Measurements from ENCODE around the gene CHST4.

CHST4 gene

DNA sequence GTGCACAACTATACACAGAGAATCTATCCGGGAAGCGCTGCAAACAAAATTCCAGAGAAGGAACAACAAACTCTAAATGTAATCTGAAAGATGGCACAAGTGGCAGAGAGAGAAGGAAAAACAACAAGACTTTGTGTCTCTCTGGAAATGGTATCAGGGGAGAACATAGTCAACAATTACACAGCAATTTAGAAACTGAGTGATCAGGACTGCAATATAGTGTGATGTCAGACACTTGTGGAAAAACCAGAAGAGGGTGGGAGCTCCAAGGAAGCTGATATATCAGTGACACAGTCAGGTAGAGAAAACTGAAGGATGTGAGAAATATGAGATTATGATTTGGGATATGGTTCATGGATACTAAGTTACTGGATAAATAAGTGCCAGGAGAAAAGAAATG is 45.3 kb upstream of the CHST4 start:
- no peak for TF ChIP-seq EZH2phosphoT487 (IDR thresholded peaks at IDR 0.05; ENCODE audit: borderline replicate concordance, low read length)
- TF ChIP-seq, protein P1, sequence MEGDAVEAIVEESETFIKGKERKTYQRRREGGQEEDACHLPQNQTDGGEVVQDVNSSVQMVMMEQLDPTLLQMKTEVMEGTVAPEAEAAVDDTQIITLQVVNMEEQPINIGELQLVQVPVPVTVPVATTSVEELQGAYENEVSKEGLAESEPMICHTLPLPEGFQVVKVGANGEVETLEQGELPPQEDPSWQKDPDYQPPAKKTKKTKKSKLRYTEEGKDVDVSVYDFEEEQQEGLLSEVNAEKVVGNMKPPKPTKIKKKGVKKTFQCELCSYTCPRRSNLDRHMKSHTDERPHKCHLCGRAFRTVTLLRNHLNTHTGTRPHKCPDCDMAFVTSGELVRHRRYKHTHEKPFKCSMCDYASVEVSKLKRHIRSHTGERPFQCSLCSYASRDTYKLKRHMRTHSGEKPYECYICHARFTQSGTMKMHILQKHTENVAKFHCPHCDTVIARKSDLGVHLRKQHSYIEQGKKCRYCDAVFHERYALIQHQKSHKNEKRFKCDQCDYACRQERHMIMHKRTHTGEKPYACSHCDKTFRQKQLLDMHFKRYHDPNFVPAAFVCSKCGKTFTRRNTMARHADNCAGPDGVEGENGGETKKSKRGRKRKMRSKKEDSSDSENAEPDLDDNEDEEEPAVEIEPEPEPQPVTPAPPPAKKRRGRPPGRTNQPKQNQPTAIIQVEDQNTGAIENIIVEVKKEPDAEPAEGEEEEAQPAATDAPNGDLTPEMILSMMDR (IDR thresholded peaks at IDR 0.05; ENCODE audit: low read depth, low read length, poor library complexity, severe bottlenecking), result no peak
- Histone ChIP-seq H3K4me1 (ENCODE audit: control insufficient read depth, low read length) (peaks cover 22% of the 10 kb centered on the region), H3K9me3 (ENCODE audit: control insufficient read depth, insufficient read depth, low read length) (no peaks in the 10 kb centered on the region), H3K4me3 (ENCODE audit: low read length) (no peak overlapping the region), H3K9me2 (replicated peaks; ENCODE audit: control insufficient read depth, low read length) (no peaks in the 10 kb centered on the region), H3K79me2 (ENCODE audit: control insufficient read depth, low read length) (no peaks in the 10 kb centered on the region), H3K36me3 (ENCODE audit: control insufficient read depth, low read length) (no peaks in the 10 kb centered on the region), H4K20me1 (ENCODE audit: control insufficient read depth, insufficient read depth, low read depth, low read length) (no peaks in the 10 kb centered on the region), H3K27ac (ENCODE audit: low read depth, low read length) (no peak overlapping the region), H3F3A (ENCODE audit: control insufficient read depth, insufficient read depth) (no peaks in the 10 kb centered on the region), H3K27me3 (ENCODE audit: control insufficient read depth, low read length) (no peaks in the 10 kb centered on the region), H3K4me2 (ENCODE audit: low read length) (no peak overlapping the region)

DNA sequence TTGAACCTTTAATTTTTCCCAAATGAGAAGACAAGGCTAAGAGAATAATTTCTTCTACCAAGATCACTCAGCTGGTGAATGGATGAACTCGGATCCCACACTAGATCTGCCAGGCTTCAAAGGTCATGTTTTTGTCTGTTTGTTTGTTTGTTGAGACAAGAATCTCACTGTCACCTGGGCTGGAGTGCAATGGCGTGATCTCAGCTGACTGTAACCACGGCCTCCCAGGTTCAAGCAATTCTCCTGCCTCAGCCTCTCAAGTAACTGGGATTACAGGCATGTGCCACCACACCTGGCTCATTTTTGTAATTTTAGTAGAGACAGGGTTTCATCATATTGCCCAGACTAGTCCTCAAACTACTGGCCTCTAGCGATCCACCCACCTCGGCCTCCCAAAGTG is 43.7 kb upstream of the CHST4 start:
- H3K4me3 ChIP-seq (ENCODE audit: low read length), result no peak overlapping the region
- H4K20me1 ChIP-seq (ENCODE audit: control insufficient read depth, insufficient read depth, low read depth, low read length), result no peaks in the 10 kb centered on the region
- H3K27me3 ChIP-seq (ENCODE audit: control insufficient read depth, low read length), result no peaks in the 10 kb centered on the region
- H3K36me3 ChIP-seq (ENCODE audit: control insufficient read depth, low read length), result no peaks in the 10 kb centered on the region
- H3F3A ChIP-seq (ENCODE audit: control insufficient read depth, insufficient read depth), result no peaks in the 10 kb centered on the region
- H3K4me2 ChIP-seq (ENCODE audit: low read length), result no peak overlapping the region
- TF ChIP-seq, protein P1 (IDR thresholded peaks at IDR 0.05; ENCODE audit: low read depth, low read length, poor library complexity, severe bottlenecking), result no peak
- no peak for TF ChIP-seq EZH2phosphoT487 (IDR thresholded peaks at IDR 0.05; ENCODE audit: borderline replicate concordance, low read length)
- no peaks in the 10 kb centered on the region for H3K9me2 ChIP-seq (replicated peaks; ENCODE audit: control insufficient read depth, low read length)
- no peaks in the 10 kb centered on the region for H3K9me3 ChIP-seq (ENCODE audit: control insufficient read depth, insufficient read depth, low read length)
- no peaks in the 10 kb centered on the region for H3K79me2 ChIP-seq (ENCODE audit: control insufficient read depth, low read length)
- H3K27ac ChIP-seq (ENCODE audit: low read depth, low read length), result no peak overlapping the region
- peaks cover 22% of the 10 kb centered on the region for H3K4me1 ChIP-seq (ENCODE audit: control insufficient read depth, low read length)

DNA sequence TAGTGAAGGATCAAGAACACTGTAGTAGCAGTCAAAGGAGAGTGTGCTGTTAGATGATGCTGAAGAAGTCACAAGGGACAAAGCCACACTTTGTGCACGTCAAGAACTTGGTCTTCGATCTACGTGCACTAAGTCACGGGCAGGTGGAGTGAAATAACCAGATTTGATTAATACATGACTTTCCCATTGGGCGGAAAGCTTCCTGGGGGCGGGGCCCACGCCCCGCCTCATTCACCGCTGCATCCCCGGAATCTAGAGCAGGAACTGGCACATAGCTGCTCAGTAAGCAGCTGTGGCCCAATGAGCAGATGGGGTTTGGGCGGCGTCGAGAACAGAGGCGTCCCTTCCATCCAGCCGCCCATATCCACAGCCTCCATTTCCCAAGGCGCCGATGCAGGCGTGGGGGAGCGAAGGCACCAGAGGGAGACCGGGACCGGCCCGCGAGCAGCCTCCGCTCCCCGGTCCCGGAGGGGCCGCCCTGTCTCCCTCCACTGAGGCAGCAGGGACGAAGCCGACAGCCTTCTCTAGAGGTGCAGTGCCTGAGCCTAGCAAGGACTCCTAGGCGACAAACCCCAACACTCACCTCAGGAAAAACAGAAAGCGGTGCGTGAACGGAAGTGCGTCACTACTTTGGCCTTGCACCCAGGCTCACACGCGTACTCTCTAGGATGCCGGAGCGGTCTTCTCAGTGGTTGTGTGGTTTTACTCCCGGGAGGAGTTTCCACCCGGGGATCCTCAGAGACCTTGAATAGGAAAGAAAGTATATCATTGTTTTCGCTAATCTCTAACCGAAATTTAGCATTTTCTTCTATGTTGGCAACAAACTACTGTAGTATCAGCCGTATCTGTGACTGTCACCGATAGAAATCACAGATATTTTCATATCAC is 42.0 kb upstream of the CHST4 start:
- Histone ChIP-seq H3K27me3 (ENCODE audit: control insufficient read depth, low read length) (no peaks in the 10 kb centered on the region), H3K4me1 (ENCODE audit: control insufficient read depth, low read length) (peaks cover 22% of the 10 kb centered on the region), H3K4me3 (ENCODE audit: low read length) (peak overlapping the region; percentile 100), H3F3A (ENCODE audit: control insufficient read depth, insufficient read depth) (no peaks in the 10 kb centered on the region), H3K36me3 (ENCODE audit: control insufficient read depth, low read length) (no peaks in the 10 kb centered on the region), H3K9me3 (ENCODE audit: control insufficient read depth, insufficient read depth, low read length) (no peaks in the 10 kb centered on the region), H3K79me2 (ENCODE audit: control insufficient read depth, low read length) (no peaks in the 10 kb centered on the region), H4K20me1 (ENCODE audit: control insufficient read depth, insufficient read depth, low read depth, low read length) (no peaks in the 10 kb centered on the region), H3K9me2 (replicated peaks; ENCODE audit: control insufficient read depth, low read length) (no peaks in the 10 kb centered on the region), H3K27ac (ENCODE audit: low read depth, low read length) (peak overlapping the region; percentile 77), H3K4me2 (ENCODE audit: low read length) (peak overlapping the region; percentile 87)
- TF ChIP-seq, protein P1 (IDR thresholded peaks at IDR 0.05; ENCODE audit: low read depth, low read length, poor library complexity, severe bottlenecking), result no peak
- TF ChIP-seq EZH2phosphoT487 (IDR thresholded peaks at IDR 0.05; ENCODE audit: borderline replicate concordance, low read length), result no peak
